HCT116 (cell line): ENCODE measurements around the gene QSOX1. TPM values are rescaled to one million over a fixed set of nuclear protein-coding genes. Genes with fewer than 3 reads are reported as not detected.

Experiments used
- ATAC-seq: fragments of 200-7000 bp; cut with Tn5 transposase; 2 replicates; pipeline ENCODE4 v1.9.1; 2020; ENCODE audit warnings: mild to moderate bottlenecking, moderate library complexity
- BruUV-seq: library from RNA; stranded (reverse); fragments of 400-500 nt; replicated peaks from 2 replicates; lab custom pipeline; 2021; lab: Mats Ljungman, UMichigan
- CTCF ChIA-PET: fragments of 300-600 bp; sonication (Branson Sonifier 250); formaldehyde crosslinking; loops from one replicate; lab custom pipeline; 2021; ENCODE audit warnings: antibody characterized with exemption; lab: Charles Lee
- POLR2A ChIA-PET: fragments of 300-600, 350-600 bp; sonication (Branson Sonifier 250); formaldehyde crosslinking; loops from one replicate; lab custom pipeline; 2021; ENCODE audit warnings: antibody characterized with exemption; lab: Charles Lee
- RAD21 ChIA-PET, 2 experiments: fragments of 300-600 bp; sonication (Branson Sonifier 250); formaldehyde crosslinking; loops; one replicate each; lab custom pipeline; 2023; ENCODE audit warnings: low total read pairs in 2 of 2; ENCODE audit not compliant: uncharacterized antibody in 2 of 2, unreplicated experiment in 2 of 2, low non-redundant PET in 1 of 2; lab: Charles Lee
- DNase-seq: peaks from one replicate; pipeline ENCODE4 v3.0.0-alpha.2; 2010; ENCODE audit warnings: low read depth, low spot score
- H2AFZ ChIP-seq: fragments of 200-600 bp; shearing (Covaris generic), sonication (generic); 2 replicates; pipeline ENCODE4 v1.6.1; 2017; ENCODE audit warnings: low read depth, mixed run types, mixed read lengths, antibody characterized with exemption, low read length; ENCODE audit not compliant: poor library complexity, severe bottlenecking
- H3K27ac ChIP-seq: 2 replicates; pipeline ENCODE4 v1.5.1; 2012; ENCODE audit warnings: low read depth, low read length
- H3K27me3 ChIP-seq: fragments of 200-600 bp; sonication (generic); 2 replicates; pipeline ENCODE4 v1.6.1; 2016; ENCODE audit warnings: mixed run types, low read length, mixed read lengths; ENCODE audit not compliant: insufficient read depth
- H3K36me3 ChIP-seq, 2 experiments: fragments of 200-500 bp in 1 of 2; fragments of 200-600 bp in 1 of 2; sonication (Bioruptor generic) in 1 of 2; sonication (generic) in 1 of 2; 2 replicates each; pipeline versions ENCODE4 v1.5.1 to v1.6.1; 2014 to 2016; ENCODE audit warnings: low read length in 2 of 2, inconsistent platforms in 1 of 2, mixed read lengths in 1 of 2, mixed run types in 1 of 2; ENCODE audit not compliant: insufficient read depth in 2 of 2, control insufficient read depth in 1 of 2
- H3K4me1 ChIP-seq, 2 experiments: fragments of 200-600 bp in 1 of 2; sonication (generic) in 1 of 2; 2 replicates each; pipeline versions ENCODE4 v1.5.1 to v1.6.1; 2012 to 2017; ENCODE audit warnings: low read length in 2 of 2, inconsistent platforms in 1 of 2, mild to moderate bottlenecking in 1 of 2, mixed read lengths in 1 of 2, mixed run types in 1 of 2, moderate library complexity in 1 of 2; ENCODE audit not compliant: insufficient read depth in 2 of 2, control insufficient read depth in 1 of 2
- H3K4me2 ChIP-seq: fragments of 200-600 bp; sonication (generic); 2 replicates; pipeline ENCODE4 v1.6.1; 2017; ENCODE audit warnings: mixed run types, low read length, mixed read lengths
- H3K4me3 ChIP-seq, 2 experiments: fragments of 200-600 bp in 1 of 2; sonication (generic) in 1 of 2; replicated peaks in 1 of 2; 2 replicates each; pipeline ENCODE4 v1.5.1; 2011 to 2016; ENCODE audit warnings: low read length in 2 of 2, control low read depth in 1 of 2, low read depth in 1 of 2, mild to moderate bottlenecking in 1 of 2, mixed read lengths in 1 of 2, mixed run types in 1 of 2
- H3K79me2 ChIP-seq: fragments of 200-600 bp; sonication (generic); 2 replicates; pipeline ENCODE4 v1.6.1; 2017; ENCODE audit warnings: mild to moderate bottlenecking, mixed run types, low read length, moderate library complexity, mixed read lengths; ENCODE audit not compliant: insufficient read depth
- H3K9ac ChIP-seq: fragments of 200-600 bp; sonication (generic); 2 replicates; pipeline ENCODE4 v1.6.1; 2016; ENCODE audit warnings: low read length, mixed read lengths
- H3K9me2 ChIP-seq: fragments of 200-600 bp; sonication (generic), shearing (Covaris generic); 2 replicates; pipeline ENCODE4 v1.6.1; 2017; ENCODE audit warnings: mixed run types, mild to moderate bottlenecking, moderate library complexity; ENCODE audit not compliant: insufficient read depth
- H3K9me3 ChIP-seq, 2 experiments: fragments of 200-500 bp in 1 of 2; fragments of 200-600 bp in 1 of 2; sonication (Bioruptor generic) in 1 of 2; sonication (generic) in 1 of 2; 2 replicates each; pipeline ENCODE4 v1.6.1; 2014 to 2017; ENCODE audit warnings: low read length in 2 of 2, mixed read lengths in 2 of 2, inconsistent platforms in 1 of 2, low read depth in 1 of 2, mild to moderate bottlenecking in 1 of 2, mixed run types in 1 of 2, moderate library complexity in 1 of 2; ENCODE audit not compliant: control insufficient read depth in 1 of 2, insufficient read depth in 1 of 2
- H4K20me1 ChIP-seq: fragments of 200-600 bp; sonication (generic), shearing (Covaris generic); 2 replicates; pipeline ENCODE4 v1.6.1; 2017; ENCODE audit warnings: mixed run types, mild to moderate bottlenecking, moderate library complexity; ENCODE audit not compliant: insufficient read depth
- CBX3 ChIP-seq: IDR thresholded peaks from 2 replicates; pipeline ENCODE4 v1.6.1; 2012; ENCODE audit warnings: low read depth
- CEBPB ChIP-seq: IDR thresholded peaks from 2 replicates; pipeline ENCODE4 v1.6.1; 2012; ENCODE audit warnings: low read depth
- EGR1 ChIP-seq: IDR thresholded peaks from 2 replicates; pipeline ENCODE4 v1.6.1; 2012; ENCODE audit warnings: low read depth
- ELF1 ChIP-seq: IDR thresholded peaks from 2 replicates; pipeline ENCODE4 v1.6.1; 2012; ENCODE audit warnings: low read depth, borderline replicate concordance
- EZH2 ChIP-seq: fragments of 200-600 bp; sonication (generic); IDR thresholded peaks from 2 replicates; pipeline ENCODE4 v1.6.1; 2017; ENCODE audit warnings: antibody characterized with exemption, mixed run types
- JUND ChIP-seq: IDR thresholded peaks from 2 replicates; pipeline ENCODE4 v1.6.1; 2012
- POLR2A ChIP-seq: IDR thresholded peaks from 2 replicates; pipeline ENCODE4 v1.7.0; 2011; ENCODE audit warnings: borderline replicate concordance; ENCODE audit not compliant: insufficient read depth, insufficient read length; ENCODE audit errors: extremely low read depth
- POLR2AphosphoS5 ChIP-seq: IDR thresholded peaks from 2 replicates; pipeline ENCODE4 v1.6.1; 2011; ENCODE audit warnings: mild to moderate bottlenecking, low read depth, low read length, moderate library complexity
- RAD21 ChIP-seq: IDR thresholded peaks from 2 replicates; pipeline ENCODE4 v1.6.1; 2012; ENCODE audit warnings: low read depth, mild to moderate bottlenecking
- SIN3A ChIP-seq: IDR thresholded peaks from 2 replicates; pipeline ENCODE4 v1.6.1; 2012; ENCODE audit warnings: low read depth
- SP1 ChIP-seq: IDR thresholded peaks from 2 replicates; pipeline ENCODE4 v1.6.1; 2012; ENCODE audit warnings: low read depth
- SRF ChIP-seq: IDR thresholded peaks from 2 replicates; pipeline ENCODE4 v1.6.1; 2012; ENCODE audit warnings: low read depth
- TCF7L2 ChIP-seq: IDR thresholded peaks from 2 replicates; pipeline ENCODE4 v1.7.0; 2011; ENCODE audit warnings: borderline replicate concordance, inconsistent platforms; ENCODE audit not compliant: insufficient read depth, insufficient read length; ENCODE audit errors: extremely low read depth
- ZNF274 ChIP-seq: fragments of 200-500 bp; sonication (Bioruptor generic); IDR thresholded peaks from 2 replicates; pipeline ENCODE4 v1.6.1; 2014; ENCODE audit warnings: mild to moderate bottlenecking, low read depth, low read length, inconsistent platforms
- intact Hi-C: fragments of 100-400 bp; cut with micrococcal nuclease; formaldehyde crosslinking; loops from 2 replicates; pipeline ENCODE4 v1.10.0; 2022
- total RNA-seq: library from RNA; stranded (reverse); gene quantifications from one replicate; pipeline ENCODE4 v1.2.1, GENCODE V29; 2021; ENCODE audit not compliant: unreplicated experiment
- TF ChIP-seq, protein P1 (sequence below): IDR thresholded peaks from 2 replicates; pipeline ENCODE4 v1.6.1; 2011; ENCODE audit warnings: mild to moderate bottlenecking, low read length, moderate library complexity; ENCODE audit not compliant: insufficient replicate concordance; ENCODE audit errors: extremely low read depth
- TF ChIP-seq, protein P2 (sequence below): IDR thresholded peaks from 2 replicates; pipeline ENCODE4 v1.6.1; 2012
- TF ChIP-seq, protein P3 (sequence below): IDR thresholded peaks from 2 replicates; pipeline ENCODE4 v1.6.1; 2012
- TF ChIP-seq, protein P4 (sequence below): IDR thresholded peaks from 2 replicates; pipeline ENCODE4 v1.6.1; 2012; ENCODE audit warnings: low read depth
- TF ChIP-seq, protein P5 (sequence below), 3 experiments: fragments of 200-600 bp in 1 of 3; sonication (generic) in 1 of 3; IDR thresholded peaks in 2 of 3; conservative IDR thresholded peaks in 1 of 3; 2 replicates each; pipeline ENCODE4 v1.5.1; 2012 to 2017; ENCODE audit warnings: low read depth in 2 of 3, low read length in 2 of 3, antibody characterized with exemption in 1 of 3, borderline replicate concordance in 1 of 3, control low read depth in 1 of 3, mild to moderate bottlenecking in 1 of 3, mixed read lengths in 1 of 3, mixed run types in 1 of 3, moderate library complexity in 1 of 3; ENCODE audit not compliant: insufficient read depth in 1 of 3

Gene QSOX1
- total RNA-seq, 1 experiment from 2014 or later, result 89.2 TPM

DNA sequence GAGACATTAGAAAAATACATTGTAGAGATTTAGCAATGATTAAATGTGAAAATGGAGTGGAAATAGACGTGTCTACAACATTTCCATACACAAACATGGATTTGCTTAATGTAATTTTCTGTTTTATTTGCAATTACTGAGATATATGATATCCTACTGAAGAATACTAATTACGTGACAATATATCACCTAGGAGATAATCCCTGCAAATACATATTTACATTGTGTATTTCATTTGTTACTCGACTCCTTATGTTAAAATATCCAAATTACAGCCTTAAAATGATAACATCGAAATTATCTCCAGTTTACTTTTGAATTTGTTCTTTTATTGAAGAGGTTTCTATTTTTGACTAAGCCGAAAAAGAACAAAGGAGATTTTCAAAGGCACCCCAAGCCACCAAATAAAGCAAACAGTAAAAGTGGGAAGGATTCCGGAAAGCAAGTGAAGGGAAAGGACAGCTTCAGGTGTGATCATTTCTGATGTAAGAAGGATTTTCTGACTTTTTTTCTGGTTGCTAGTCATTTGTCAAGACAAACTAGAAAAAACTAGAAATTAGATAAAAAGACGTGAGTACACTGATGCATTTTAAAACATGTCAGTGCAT lies 83.3 kb downstream of the QSOX1 start:
- DNase-seq (no peak), ATAC-seq (no peak)
- no TSS peak for BruUV-seq
- POLR2A ChIA-PET, result no interaction called here
- Histone ChIP-seq H3K27ac (no peak overlapping the region), H2AFZ (no peak overlapping the region), H4K20me1 (no peaks in the 10 kb centered on the region), H3K79me2 (no peaks in the 10 kb centered on the region), H3K27me3 (peaks cover 15% of the 10 kb centered on the region; the same call in 1 of the 2 replicates), H3K4me2 (no peak overlapping the region), H3K9ac (no peak overlapping the region), H3K9me3 (no peaks in the 10 kb centered on the region), H3K9me2 (no peaks in the 10 kb centered on the region), H3K36me3 (no peaks in the 10 kb centered on the region), H3K4me3 (no peak overlapping the region), H3K4me1 (no peaks in the 10 kb centered on the region)
- RAD21 ChIA-PET, result no interaction called here
- TF ChIP-seq EZH2, result no peak
- TF ChIP-seq TCF7L2, result no peak
- no peak for TF ChIP-seq CBX3
- TF ChIP-seq POLR2A, result no peak
- TF ChIP-seq SIN3A, result no peak
- TF ChIP-seq, protein P1, sequence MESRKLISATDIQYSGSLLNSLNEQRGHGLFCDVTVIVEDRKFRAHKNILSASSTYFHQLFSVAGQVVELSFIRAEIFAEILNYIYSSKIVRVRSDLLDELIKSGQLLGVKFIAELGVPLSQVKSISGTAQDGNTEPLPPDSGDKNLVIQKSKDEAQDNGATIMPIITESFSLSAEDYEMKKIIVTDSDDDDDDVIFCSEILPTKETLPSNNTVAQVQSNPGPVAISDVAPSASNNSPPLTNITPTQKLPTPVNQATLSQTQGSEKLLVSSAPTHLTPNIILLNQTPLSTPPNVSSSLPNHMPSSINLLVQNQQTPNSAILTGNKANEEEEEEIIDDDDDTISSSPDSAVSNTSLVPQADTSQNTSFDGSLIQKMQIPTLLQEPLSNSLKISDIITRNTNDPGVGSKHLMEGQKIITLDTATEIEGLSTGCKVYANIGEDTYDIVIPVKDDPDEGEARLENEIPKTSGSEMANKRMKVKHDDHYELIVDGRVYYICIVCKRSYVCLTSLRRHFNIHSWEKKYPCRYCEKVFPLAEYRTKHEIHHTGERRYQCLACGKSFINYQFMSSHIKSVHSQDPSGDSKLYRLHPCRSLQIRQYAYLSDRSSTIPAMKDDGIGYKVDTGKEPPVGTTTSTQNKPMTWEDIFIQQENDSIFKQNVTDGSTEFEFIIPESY, result no peak
- TF ChIP-seq, protein P2, sequence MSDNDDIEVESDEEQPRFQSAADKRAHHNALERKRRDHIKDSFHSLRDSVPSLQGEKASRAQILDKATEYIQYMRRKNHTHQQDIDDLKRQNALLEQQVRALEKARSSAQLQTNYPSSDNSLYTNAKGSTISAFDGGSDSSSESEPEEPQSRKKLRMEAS, result no peak
- no peak for TF ChIP-seq RAD21
- TF ChIP-seq CEBPB, result no peak
- no peak for TF ChIP-seq ELF1
- TF ChIP-seq, protein P3, sequence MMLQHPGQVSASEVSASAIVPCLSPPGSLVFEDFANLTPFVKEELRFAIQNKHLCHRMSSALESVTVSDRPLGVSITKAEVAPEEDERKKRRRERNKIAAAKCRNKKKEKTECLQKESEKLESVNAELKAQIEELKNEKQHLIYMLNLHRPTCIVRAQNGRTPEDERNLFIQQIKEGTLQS, result no peak
- no peak for TF ChIP-seq SRF
- TF ChIP-seq, protein P4, sequence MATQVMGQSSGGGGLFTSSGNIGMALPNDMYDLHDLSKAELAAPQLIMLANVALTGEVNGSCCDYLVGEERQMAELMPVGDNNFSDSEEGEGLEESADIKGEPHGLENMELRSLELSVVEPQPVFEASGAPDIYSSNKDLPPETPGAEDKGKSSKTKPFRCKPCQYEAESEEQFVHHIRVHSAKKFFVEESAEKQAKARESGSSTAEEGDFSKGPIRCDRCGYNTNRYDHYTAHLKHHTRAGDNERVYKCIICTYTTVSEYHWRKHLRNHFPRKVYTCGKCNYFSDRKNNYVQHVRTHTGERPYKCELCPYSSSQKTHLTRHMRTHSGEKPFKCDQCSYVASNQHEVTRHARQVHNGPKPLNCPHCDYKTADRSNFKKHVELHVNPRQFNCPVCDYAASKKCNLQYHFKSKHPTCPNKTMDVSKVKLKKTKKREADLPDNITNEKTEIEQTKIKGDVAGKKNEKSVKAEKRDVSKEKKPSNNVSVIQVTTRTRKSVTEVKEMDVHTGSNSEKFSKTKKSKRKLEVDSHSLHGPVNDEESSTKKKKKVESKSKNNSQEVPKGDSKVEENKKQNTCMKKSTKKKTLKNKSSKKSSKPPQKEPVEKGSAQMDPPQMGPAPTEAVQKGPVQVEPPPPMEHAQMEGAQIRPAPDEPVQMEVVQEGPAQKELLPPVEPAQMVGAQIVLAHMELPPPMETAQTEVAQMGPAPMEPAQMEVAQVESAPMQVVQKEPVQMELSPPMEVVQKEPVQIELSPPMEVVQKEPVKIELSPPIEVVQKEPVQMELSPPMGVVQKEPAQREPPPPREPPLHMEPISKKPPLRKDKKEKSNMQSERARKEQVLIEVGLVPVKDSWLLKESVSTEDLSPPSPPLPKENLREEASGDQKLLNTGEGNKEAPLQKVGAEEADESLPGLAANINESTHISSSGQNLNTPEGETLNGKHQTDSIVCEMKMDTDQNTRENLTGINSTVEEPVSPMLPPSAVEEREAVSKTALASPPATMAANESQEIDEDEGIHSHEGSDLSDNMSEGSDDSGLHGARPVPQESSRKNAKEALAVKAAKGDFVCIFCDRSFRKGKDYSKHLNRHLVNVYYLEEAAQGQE, result no peak
- no peak for TF ChIP-seq JUND
- no peak for TF ChIP-seq EGR1
- no peak for TF ChIP-seq POLR2AphosphoS5
- no peak for TF ChIP-seq SP1
- TF ChIP-seq, protein P5, sequence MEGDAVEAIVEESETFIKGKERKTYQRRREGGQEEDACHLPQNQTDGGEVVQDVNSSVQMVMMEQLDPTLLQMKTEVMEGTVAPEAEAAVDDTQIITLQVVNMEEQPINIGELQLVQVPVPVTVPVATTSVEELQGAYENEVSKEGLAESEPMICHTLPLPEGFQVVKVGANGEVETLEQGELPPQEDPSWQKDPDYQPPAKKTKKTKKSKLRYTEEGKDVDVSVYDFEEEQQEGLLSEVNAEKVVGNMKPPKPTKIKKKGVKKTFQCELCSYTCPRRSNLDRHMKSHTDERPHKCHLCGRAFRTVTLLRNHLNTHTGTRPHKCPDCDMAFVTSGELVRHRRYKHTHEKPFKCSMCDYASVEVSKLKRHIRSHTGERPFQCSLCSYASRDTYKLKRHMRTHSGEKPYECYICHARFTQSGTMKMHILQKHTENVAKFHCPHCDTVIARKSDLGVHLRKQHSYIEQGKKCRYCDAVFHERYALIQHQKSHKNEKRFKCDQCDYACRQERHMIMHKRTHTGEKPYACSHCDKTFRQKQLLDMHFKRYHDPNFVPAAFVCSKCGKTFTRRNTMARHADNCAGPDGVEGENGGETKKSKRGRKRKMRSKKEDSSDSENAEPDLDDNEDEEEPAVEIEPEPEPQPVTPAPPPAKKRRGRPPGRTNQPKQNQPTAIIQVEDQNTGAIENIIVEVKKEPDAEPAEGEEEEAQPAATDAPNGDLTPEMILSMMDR (IDR thresholded peaks at IDR 0.05 in 2 of 3, conservative IDR thresholded peaks at IDR 0.05 in 1 of 3; ENCODE audit: borderline replicate concordance in 1 of 3, insufficient read depth in 1 of 3, low read depth in 2 of 3, low read length in 2 of 3), result no peak
- no peak for TF ChIP-seq ZNF274
- intact Hi-C loops, result no loop called here
- CTCF ChIA-PET, result no interaction called here
